ENCODE measurements around the gene TMEM132D. TPM values are rescaled to one million over a fixed set of nuclear protein-coding genes. Genes with fewer than 3 reads are reported as not detected.

TMEM132D gene
- total RNA-seq, 1 donor = not detected

DNA sequence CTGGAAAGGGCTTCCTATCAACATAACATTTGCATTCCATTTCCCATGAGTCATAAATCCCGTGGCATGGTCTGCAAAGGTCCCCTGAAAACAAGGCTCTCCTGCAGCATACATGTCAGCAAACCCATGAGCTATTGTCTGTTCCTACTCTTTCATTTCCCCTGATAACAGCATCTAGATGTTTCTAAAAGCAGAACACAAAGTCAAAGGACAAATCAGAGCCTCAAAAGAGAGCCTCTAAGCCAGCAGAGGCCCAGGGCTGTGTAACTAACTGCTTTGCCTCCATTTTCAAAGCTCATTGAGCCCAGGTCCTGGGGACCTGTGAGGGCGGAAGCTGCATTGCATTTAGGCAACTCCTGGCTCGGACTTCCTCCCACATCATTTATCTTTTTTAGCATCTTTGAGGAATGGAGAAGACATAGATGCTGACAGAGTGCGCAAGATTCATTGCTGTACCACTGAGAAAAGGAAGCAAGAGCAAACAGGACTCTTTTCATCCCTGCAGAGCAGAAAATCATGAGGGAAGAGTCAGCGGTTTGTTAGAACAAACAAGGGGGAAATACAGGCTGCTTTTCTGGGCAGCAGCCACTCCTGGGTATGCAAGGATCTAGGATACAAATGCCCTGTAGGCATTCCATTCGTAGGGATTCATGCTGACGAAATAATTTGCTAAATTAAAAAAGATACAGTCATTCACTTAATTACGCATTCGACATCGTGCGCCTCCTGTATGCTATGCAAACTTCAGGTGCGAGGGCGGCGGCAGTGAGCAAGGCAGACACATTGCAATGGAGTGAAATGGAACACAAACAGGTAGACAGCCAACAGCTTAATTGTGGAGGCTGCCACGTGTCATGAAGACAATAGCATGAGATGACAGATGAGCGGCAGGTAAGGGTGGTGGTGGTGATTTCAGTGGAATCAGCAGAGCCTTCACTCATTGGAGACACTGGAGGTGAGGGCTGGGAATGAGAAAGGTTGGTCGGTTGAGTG lies 131.0 kb downstream of the TMEM132D start:
- Histone ChIP-seq H3K4me1 (ENCODE audit: insufficient read depth, low read length) (no peaks in the 10 kb centered on the region), H3K4me2 (ENCODE audit: insufficient read depth, low read length) (no peak overlapping the region), H3K36me3 (ENCODE audit: insufficient read depth, low read length) (no peaks in the 10 kb centered on the region), H2AFZ (ENCODE audit: low read length) (no peak overlapping the region), H3K79me2 (ENCODE audit: insufficient read depth, low read length) (no peaks in the 10 kb centered on the region), H3K4me3 (ENCODE audit: insufficient read depth, low read length) (no peak overlapping the region), H3K27ac (ENCODE audit: low read depth, low read length) (no peak overlapping the region), H4K20me1 (ENCODE audit: insufficient read depth, low read length) (no peaks in the 10 kb centered on the region), H3K9me3 (ENCODE audit: low read depth, low read length) (no peaks in the 10 kb centered on the region), H3K27me3 (ENCODE audit: insufficient read depth, low read length) (no peaks in the 10 kb centered on the region)
- TF ChIP-seq, protein P1, sequence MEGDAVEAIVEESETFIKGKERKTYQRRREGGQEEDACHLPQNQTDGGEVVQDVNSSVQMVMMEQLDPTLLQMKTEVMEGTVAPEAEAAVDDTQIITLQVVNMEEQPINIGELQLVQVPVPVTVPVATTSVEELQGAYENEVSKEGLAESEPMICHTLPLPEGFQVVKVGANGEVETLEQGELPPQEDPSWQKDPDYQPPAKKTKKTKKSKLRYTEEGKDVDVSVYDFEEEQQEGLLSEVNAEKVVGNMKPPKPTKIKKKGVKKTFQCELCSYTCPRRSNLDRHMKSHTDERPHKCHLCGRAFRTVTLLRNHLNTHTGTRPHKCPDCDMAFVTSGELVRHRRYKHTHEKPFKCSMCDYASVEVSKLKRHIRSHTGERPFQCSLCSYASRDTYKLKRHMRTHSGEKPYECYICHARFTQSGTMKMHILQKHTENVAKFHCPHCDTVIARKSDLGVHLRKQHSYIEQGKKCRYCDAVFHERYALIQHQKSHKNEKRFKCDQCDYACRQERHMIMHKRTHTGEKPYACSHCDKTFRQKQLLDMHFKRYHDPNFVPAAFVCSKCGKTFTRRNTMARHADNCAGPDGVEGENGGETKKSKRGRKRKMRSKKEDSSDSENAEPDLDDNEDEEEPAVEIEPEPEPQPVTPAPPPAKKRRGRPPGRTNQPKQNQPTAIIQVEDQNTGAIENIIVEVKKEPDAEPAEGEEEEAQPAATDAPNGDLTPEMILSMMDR (IDR thresholded peaks at IDR 0.05; ENCODE audit: extremely low read depth, low read depth, low read length) = no peak
- no peak for DNase-seq (ENCODE audit: insufficient read length, low spot score, missing footprints)

DNA sequence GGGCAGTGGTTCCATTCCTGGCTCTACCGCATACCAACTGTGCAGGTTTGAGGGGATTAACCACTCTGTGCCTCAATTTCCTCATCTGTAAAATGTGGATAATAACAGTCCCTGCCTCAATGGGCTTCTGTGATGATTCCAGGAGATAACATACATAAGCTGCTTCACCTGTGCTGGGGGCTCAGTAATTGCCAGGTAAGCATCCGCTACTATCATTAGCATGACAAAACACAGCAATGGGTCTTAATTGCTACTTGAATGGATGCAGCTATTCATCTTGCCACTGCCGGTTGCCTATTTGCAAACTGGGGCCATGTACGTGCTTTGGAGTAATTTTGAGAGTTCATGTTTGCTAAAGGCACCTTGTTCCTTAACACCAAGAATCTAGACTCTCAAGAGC lies 132.6 kb downstream of the TMEM132D start:
- H4K20me1 ChIP-seq (ENCODE audit: insufficient read depth, low read length) = no peaks in the 10 kb centered on the region
- no peak overlapping the region for H3K27ac ChIP-seq (ENCODE audit: low read depth, low read length)
- no peaks in the 10 kb centered on the region for H3K9me3 ChIP-seq (ENCODE audit: low read depth, low read length)
- no peak overlapping the region for H3K4me3 ChIP-seq (ENCODE audit: insufficient read depth, low read length)
- no peaks in the 10 kb centered on the region for H3K4me1 ChIP-seq (ENCODE audit: insufficient read depth, low read length)
- no peak overlapping the region for H3K4me2 ChIP-seq (ENCODE audit: insufficient read depth, low read length)
- DNase-seq (ENCODE audit: insufficient read length, low spot score, missing footprints) = no peak
- H2AFZ ChIP-seq (ENCODE audit: low read length) = no peak overlapping the region
- H3K36me3 ChIP-seq (ENCODE audit: insufficient read depth, low read length) = no peaks in the 10 kb centered on the region
- TF ChIP-seq, protein P1 (IDR thresholded peaks at IDR 0.05; ENCODE audit: extremely low read depth, low read depth, low read length) = no peak
- H3K27me3 ChIP-seq (ENCODE audit: insufficient read depth, low read length) = no peaks in the 10 kb centered on the region
- no peaks in the 10 kb centered on the region for H3K79me2 ChIP-seq (ENCODE audit: insufficient read depth, low read length)

DNA sequence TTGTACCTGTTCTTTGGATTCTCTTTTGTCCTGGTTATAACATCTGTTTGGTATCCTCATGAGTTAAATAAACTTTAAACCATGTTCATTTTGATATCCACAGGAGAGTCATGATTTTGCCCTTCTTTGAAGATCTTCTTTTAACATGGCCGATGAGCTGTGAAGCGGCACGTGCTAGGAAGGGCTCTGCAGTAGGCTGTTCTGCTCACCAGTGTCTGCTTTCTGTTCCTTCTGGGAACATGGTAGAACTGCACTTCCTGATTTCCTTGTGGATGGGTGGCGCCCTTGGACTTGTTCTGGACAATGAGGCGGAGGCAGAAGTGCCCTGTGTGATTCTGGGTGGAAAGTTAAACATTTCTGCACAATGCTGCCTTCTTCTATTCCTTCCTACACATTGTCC lies 138.1 kb downstream of the TMEM132D start:
- Histone ChIP-seq H3K36me3 (ENCODE audit: insufficient read depth, low read length) (no peaks in the 10 kb centered on the region), H3K4me2 (ENCODE audit: insufficient read depth, low read length) (no peak overlapping the region), H3K27ac (ENCODE audit: low read depth, low read length) (no peak overlapping the region), H3K4me1 (ENCODE audit: insufficient read depth, low read length) (no peaks in the 10 kb centered on the region), H3K79me2 (ENCODE audit: insufficient read depth, low read length) (no peaks in the 10 kb centered on the region), H3K27me3 (ENCODE audit: insufficient read depth, low read length) (no peaks in the 10 kb centered on the region), H4K20me1 (ENCODE audit: insufficient read depth, low read length) (no peaks in the 10 kb centered on the region), H2AFZ (ENCODE audit: low read length) (no peak overlapping the region), H3K9me3 (ENCODE audit: low read depth, low read length) (peaks cover 3% of the 10 kb centered on the region), H3K4me3 (ENCODE audit: insufficient read depth, low read length) (no peak overlapping the region)
- TF ChIP-seq, protein P1 (IDR thresholded peaks at IDR 0.05; ENCODE audit: extremely low read depth, low read depth, low read length) = no peak
- no peak for DNase-seq (ENCODE audit: insufficient read length, low spot score, missing footprints)

DNA sequence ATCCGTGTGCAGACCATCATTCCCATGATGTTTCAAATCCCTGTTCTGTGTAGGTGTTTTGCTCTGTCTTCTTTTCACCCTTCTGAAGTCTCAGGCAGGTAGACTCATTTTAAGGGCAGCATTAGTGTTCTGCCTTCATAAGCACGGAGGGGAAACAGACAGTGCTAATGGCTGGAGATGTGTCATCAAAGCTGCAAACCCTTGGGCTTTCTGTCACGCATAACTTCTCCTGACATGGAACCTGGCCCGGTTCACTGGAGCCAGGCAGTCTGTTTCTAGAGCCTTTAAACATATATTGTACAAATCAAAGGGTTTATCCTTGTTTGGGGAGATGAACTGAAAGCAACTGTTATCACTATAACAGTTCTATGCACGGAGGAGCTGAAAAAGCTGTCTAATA lies 141.4 kb downstream of the TMEM132D start:
- Histone ChIP-seq H3K36me3 (ENCODE audit: insufficient read depth, low read length) (no peaks in the 10 kb centered on the region), H3K9me3 (ENCODE audit: low read depth, low read length) (peaks cover 5% of the 10 kb centered on the region)
- DNase-seq (ENCODE audit: insufficient read length, low spot score, missing footprints) = no peak

More for the DNA sequence above, 141.4 kb downstream of the TMEM132D start:
- no peak overlapping the region for H2AFZ ChIP-seq (ENCODE audit: low read length)
- H3K27ac ChIP-seq (ENCODE audit: low read depth, low read length) = no peak overlapping the region
- H3K4me3 ChIP-seq (ENCODE audit: insufficient read depth, low read length) = no peak overlapping the region
- H4K20me1 ChIP-seq (ENCODE audit: insufficient read depth, low read length) = no peaks in the 10 kb centered on the region
- H3K79me2 ChIP-seq (ENCODE audit: insufficient read depth, low read length) = no peaks in the 10 kb centered on the region
- H3K27me3 ChIP-seq (ENCODE audit: insufficient read depth, low read length) = no peaks in the 10 kb centered on the region
- H3K4me1 ChIP-seq (ENCODE audit: insufficient read depth, low read length) = no peaks in the 10 kb centered on the region
- TF ChIP-seq, protein P1 (IDR thresholded peaks at IDR 0.05; ENCODE audit: extremely low read depth, low read depth, low read length) = no peak
- H3K4me2 ChIP-seq (ENCODE audit: insufficient read depth, low read length) = no peak overlapping the region

Data from osteoblast (primary cell).